GM21360 (cell line): ENCODE results near the gene PLD6.
"Not testable (repeated sequence)": the region's sequence is repeated elsewhere in the genome, so short reads cannot be mapped to it uniquely, and the experiment has no call there.

ENCODE experiments used
- ATAC-seq: cut with Tn5 transposase; IDR thresholded peaks from one replicate; pipeline ENCODE4 v1.9.1; 2021; ENCODE audit warnings: mild to moderate bottlenecking, moderate library complexity; ENCODE audit not compliant: unreplicated experiment

The PLD6 gene

DNA sequence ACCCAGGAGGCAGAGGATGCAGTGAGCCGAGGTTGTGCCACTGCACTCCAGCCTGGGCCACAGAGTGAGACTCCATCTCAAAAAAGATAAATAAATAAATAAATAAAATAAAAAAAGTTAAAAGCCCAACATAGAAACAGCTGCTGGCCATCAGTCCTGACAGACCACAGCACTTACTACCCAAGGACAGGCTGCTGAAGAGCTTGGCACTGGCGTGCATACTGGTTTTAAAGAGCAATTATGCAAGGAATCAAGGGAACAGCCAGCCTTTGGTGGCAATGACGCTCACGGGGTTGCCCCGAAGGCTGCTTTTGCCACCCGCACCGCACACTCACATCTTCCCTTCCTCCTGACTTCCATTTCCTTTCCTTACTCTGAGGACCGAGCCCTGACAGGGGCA lies 4.2 kb downstream of the PLD6 start:
- no peak for ATAC-seq

DNA sequence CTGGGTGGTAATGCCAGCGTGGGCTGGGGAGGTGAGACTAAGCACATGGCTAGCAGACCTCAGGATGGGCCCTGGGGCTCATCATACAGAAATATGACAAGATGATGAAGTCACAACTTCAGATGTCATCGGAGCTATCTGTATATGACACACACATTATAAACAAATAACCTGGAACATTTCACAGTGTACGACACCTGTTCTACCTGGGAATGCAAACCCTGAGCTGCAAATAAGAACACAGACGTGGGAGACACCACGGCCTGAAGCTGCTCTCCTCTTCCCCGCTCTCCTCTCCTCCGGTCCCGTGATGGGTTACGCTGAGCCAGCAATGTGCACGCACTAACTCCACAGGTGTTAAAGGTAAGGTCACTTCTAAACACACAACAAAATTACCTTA lies 4.9 kb downstream of the PLD6 start:
- no peak for ATAC-seq

DNA sequence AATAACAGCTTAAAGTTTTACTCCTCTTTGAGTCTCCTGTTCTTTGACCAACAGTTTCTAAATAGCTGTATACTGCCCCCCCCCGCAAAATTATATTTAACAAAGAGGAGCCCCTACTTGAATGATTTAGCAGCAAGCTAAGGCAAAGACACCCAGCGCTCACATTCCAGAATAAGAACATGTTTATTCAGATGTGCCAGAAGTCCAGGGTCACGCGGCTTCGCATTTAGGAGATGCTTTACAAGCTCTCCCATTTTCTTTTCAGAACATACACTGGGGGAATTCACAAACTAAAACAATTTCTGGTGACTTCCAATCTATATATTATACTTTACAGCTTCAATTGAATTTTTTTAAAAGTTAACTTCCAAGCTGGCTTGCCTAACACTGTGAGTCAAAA lies 5.3 kb downstream of the PLD6 start:
- ATAC-seq = no peak

DNA sequence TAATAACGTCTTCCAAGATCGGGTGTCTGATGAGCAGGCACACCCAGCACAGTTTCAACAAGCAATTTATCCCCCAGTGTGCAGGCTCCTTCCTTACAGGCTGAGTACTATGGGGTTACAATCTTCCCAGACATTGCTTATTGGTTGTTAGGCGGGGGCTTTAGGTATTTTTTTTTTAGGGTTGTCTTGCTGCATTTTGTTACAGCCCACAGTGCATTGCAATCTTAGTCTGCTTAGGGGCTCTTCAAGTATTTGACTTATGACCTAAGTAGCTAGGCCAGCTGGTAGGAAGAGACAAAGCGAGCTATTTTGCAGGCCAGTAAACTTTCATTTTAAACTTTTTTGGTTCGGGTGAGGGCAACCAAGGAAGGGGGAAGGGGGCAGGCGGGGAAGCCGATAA lies 5.8 kb downstream of the PLD6 start:
- ATAC-seq = no peak

DNA sequence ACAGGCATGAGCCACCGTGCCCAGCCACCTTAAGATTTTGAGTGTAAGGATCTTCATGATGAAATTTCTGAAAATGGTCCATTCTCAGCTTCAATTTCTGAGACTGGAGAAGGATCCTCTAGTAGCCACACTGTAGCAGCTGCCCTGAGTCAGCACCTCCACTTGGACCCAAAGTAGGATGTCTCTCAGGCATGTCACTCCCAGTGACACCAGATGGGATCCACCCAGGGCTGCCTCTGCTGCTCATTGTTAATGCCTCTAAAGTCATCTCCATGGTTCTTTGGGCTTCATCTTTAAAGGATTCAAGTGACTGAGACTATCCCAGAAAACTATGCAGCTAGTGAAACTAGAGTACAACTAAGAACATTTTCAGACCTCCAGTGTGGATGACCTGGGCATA lies 7.9 kb downstream of the PLD6 start:
- ATAC-seq = no peak

DNA sequence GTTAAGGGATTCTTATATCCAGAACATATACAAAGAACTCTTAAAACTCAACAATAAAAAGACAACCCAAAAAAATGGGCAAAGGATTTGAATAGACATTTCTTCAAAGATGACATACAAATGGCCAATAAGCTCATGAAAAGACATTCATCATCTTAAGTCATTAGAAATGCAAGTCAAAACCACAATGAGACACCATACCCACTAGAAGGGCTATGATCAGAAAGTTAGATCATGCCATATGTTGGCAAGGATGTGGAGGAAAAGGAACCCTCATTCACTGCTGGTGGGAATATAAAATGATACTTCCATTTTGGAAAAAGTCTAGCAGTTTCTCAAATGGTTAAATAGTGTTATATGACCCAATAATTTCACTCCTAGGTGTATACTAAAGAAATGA lies 9.4 kb downstream of the PLD6 start:
- no peak for ATAC-seq

DNA sequence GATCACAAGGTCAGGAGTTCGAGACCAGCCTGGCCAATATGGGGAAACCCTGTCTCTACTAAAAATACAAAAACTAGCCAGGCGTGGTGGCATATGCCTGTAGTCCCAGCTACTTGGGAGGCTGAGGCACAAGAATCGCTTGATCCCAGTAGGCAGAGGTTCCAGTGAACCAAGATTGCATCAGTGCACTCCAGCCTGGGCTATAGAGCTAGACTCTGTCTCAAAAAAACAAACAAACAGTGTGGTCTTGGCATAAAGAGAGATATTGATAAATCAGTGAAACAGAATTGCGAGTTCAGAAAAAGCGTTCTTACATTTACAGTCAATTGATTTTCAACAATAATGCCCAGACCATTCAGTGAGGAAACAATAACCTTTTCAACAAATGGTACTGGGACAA lies 10.7 kb downstream of the PLD6 start:
- ATAC-seq = not testable (repeated sequence)

DNA sequence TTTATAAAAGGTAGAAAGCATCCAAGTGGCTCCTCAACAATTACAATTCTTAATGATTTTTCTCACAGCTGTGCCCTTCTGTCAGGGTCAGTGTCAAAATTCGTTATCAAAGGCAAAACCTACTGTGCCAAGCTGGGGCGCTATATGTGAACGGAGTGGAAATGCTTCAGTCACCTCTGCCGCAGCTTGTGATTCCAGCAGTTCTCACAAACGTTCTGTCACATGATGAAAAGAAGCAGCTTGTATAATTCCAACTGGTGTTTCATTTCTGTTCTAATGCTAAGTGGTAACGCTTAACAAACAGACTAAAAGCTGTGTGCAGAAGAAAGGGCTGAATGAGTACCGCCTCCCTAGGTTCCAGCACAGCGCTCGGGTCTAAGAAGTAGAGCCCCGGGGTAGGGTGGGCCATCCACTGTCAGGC lies 14.2 kb downstream of the PLD6 start:
- no peak for ATAC-seq

DNA sequence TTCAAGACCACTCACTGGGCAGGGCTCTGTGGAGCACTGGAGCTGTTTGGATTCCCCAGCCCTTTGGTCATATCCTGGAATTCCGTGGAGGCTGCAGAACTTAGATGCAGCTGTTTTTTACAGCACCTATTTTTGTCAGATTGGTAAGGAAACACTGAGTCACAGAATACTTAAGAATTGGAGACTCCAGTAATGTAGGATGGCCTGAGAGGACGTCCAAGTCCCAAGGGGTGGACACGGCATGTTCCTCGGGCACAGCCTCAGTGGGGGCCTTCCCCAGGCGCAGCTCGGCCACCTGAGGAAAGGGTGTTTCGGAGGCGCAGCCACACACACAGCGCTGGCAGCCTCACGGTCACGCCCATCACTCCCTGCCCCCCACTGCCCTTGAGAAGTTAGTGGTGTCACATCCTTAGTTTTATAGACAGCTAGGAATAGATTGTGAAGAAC lies 14.8 kb downstream of the PLD6 start:
- no peak for ATAC-seq

DNA sequence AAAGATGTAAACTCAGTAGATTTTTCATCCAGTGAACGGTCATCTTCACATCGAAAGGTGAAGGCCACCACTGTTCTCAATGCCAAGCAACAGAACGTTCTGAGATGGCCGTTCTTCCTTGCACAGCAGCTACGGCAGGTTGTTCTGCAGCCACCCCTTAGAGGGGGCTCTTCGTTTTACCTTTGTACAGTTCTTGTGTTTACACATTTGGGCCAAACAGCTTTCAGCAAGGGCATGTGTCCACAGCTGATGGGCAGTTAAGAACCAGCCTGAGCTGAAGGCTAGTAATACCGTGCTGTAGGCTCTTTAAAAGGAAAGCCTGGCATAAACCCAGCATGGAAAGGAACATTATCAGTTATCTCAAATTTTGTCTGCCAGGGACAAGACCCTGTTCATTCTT lies 15.9 kb downstream of the PLD6 start:
- no peak for ATAC-seq

DNA sequence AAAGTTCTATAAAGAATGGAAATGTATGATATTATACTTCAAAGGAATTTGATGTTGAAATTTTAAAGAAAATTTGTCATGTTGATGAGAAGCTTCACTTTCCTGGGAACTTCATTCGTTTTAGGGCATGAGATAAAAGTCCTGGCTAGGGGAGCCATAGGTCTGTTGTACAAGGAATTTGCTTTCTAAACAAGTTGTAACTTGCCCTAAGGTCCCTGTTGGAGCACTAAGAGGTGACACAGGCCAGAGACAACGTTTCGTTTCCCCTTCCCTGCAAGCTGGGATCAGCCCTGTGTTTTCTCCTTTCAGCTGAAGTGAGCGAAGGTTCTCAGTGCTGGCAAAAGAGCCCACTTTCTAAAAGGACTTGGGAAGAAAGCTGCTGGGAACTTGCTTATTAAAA lies 16.6 kb downstream of the PLD6 start:
- ATAC-seq = no peak

DNA sequence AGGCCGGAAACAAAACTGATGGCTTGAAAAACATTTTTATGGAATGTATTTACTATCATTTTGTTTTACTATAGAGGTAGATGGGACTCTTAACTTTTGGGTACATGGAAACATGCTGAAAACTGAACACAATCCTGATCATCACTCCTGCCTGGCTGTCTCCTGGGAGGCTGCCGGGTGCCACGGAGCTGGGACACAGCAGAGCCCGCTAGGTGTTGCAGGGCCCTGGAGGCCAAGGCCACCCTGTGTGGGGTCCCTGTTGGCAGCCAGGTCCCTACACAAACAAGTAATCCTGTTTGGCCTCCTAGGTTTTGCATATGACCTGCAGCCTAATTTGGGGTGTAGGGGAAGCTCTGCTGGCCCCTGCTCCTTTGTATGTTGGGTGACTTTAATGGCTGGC lies 17.5 kb downstream of the PLD6 start:
- ATAC-seq = no peak

DNA sequence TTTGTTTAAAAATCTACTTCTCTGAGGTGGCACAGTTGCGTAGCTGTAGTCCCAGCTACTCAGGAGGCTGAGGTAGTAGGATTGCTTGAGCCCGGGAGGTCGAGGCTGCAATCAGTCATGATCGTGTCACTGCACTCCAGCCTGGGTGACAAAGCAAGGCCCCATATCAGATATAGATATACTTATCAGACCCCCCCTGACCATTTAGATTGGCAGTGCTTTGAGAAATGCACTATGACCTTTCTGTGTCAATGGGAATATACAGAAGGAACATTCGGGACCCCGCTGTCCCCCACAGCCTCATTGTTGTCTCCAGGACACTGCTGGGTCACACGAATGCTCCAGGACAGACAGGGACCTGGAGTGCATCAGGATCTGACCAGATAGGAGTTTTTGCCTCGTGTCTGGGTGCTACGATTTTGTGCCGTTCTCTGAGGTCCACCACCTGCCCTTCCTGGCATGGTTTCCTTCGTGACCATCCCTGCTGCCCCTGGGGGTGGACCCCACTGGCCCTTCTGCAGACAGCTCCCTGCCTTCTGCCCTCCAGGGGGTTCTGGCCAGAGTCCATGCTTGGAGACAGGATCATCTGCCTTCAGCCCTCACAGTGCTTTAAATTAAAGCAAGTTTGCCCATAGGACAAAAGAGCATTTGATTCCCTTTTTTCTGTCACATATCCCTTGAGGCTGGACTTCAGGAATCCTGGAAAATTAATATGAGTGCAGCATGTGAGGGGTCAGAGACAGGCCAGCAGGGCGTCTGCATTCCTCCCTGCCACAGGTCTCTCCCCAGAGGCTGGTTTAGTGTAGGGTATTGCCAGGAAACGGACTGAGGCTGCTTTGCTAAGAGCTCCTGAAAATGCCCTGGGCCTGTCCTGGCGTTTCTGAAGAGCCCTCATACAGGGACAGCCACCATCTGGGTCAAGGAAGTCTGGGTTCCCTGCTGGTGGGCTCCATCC lies 19.3 kb downstream of the PLD6 start:
- ATAC-seq = no peak

DNA sequence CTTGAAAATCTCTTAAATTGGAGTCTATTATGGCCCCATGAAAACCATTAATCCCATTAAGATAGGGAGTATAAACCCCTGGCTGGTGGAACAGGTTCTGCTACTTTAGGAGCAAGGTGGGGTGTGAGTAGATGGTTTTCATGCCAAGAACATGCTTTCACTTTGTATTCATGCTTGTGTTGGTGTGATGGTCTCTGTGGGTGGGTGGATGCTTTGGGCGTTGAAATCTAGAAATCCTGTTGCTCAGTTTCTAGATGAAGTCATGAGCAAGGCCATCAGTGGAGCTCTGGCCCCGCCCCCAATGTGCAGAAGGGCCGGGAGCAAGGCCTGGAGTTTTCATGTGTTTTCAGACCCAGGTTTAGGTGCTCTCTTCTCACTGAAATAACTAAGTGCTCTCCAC lies 20.1 kb downstream of the PLD6 start:
- peak; percentile 54 for ATAC-seq

DNA sequence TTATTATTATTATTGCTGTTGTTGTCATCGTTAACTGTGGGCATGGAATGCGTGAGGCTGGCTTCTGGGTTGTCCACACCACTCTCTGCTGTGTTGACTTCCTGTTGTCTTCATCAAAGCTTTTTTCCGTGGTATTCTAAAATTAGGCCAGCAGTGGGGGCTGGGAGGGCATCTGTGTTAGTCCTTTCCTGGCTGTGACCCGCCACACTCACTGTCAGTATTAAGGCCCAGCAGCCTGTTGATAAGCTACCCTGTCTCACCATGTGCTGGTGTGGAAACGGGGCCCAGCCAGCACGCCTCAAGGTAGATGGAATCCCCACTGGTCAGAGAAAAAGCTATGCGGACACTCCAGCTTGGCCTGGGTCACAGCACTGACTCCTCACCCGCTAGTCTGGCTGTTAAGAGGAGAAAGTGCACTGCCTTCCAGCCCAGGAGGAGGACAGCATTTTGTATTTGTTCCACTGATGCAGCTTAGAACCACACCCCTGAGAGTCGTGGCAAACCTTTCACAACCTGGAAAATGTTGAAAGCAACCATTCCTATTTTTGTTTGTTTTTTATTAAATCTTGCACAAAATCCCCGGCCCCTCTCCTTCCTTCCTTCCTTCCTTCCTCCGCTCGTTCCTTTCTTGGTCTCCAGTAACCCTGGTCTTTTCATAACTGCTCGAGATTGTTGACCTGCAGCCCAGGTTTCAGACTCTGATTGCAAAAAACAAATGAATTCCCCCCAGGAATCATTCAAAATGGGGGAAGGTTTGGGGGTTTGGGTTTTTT lies 21.0 kb downstream of the PLD6 start:
- ATAC-seq = not testable (repeated sequence)

DNA sequence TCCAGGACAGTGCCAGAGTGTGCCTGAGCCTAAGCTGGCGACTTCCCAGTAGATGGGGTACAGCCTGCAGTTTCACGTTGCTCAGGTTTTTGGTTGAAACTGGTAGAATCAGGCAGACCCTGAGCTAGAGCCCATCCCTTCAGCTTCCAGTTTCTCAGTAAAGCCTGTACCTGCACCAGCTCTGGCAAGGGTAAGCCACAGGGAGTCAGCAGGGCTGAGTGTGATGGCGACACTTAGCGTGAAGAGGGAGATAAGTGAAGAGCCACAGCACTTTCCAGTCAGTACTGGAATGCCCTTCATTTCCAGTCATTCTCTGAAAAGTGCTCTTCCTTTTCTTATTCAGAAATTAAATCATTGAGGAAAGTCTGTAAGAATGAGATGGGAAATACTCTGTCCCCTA lies 22.4 kb downstream of the PLD6 start:
- ATAC-seq = no peak

DNA sequence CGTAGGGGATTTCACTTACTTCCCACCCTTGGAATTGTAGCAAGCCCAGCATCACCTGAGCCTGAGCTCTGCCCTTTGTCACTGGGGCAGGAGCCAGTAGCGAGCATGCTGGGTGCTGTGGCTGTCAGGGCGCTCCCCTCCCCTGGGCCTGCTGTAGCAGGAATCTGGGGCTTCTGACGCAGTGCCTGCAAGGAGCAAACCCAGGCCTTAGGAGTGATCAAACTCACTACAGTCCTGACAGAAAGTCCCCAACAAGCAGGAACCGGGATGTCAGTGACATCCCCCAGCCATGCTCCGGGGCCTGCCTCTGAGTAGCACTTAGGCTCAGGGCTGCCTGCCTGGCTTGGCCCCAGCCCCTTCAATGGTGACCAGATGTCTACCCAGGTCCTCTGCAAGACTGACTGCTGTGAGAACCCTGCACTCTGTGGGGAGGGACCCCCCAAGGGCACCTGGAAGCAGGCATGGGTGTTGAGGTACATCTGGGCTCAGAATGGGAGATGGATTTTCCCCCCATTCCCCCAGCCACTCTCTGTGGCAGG lies 23.5 kb downstream of the PLD6 start:
- no peak for ATAC-seq

DNA sequence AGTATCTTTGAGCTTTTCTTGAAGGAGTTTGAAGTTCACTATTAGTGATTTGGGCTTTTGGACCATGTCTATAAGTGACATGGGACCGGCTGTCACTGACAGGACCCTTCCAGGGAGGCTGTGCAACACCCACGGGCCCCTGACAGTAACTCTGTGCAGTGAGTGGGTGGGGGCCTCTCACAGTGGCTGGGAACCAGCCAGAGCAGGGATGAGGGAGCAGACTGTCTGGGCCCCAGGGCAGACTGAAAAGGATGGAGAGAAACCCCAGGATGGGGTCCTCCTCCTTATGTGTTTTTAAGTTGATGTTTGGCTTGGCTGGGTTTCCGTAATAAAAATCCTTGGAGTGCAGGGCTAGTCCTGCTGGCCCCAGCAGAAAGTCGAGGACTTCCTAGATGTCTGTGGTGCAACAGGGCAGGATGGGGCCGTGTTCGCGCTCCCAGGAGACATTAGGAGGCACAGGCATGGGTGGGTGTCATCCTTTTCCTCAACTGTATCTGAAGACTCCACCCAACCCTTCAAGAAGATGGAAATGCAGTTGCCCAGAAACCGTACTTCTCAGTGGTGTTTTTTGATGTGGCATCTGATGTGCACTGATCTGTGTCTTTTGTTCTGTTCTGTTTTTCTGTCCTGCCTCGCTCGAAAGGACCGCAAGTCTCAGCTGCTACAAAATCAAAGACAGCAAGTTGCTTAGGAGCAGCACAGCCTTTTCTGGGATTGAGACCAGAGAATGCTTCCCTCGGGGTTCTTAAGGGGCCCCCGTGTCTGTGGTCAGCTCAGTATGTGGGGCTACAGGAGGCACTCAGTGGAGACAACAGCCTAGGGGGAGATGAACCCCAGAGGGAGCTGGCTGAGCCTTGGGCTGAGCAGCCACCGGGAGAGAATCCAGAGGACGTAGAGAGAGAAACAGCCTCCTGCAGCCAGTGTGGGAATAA lies 24.2 kb downstream of the PLD6 start:
- ATAC-seq = no peak

DNA sequence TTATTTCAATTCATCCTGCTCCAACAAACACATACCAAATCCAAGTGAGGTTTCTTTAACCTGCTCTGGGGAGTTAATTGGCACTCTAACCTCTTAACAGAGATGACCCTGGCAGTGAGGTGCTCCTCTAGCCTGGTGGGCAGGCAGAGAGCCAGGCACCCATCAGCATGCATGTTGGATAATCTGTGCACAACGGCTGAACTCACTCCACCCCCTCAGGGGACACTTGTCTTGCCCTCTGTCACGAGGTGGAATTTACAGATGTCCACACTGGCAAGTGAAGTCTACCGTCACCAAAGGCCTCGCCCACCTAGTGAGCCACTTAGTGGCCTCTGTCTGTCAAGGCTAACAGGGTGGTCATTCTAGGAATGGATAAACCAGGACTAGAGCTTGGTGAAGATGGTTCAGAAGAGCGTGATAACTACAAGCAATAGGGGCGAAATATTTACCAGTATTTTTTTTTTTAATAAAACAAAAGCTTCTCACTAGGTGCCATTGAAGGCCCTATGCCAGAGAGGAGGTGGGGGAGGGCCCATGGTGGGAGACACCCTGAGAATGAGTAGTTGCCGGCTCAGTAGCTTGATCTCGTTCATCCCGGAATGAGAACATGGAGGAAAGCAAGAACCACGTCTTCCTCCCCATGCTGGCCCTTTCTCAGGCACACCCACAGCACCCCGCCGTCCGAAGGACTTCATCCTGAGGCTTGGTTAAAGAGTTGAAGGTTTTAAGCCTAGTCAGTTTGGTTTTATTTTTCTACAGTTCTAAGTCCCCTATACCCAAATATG lies 25.2 kb downstream of the PLD6 start:
- no peak for ATAC-seq

DNA sequence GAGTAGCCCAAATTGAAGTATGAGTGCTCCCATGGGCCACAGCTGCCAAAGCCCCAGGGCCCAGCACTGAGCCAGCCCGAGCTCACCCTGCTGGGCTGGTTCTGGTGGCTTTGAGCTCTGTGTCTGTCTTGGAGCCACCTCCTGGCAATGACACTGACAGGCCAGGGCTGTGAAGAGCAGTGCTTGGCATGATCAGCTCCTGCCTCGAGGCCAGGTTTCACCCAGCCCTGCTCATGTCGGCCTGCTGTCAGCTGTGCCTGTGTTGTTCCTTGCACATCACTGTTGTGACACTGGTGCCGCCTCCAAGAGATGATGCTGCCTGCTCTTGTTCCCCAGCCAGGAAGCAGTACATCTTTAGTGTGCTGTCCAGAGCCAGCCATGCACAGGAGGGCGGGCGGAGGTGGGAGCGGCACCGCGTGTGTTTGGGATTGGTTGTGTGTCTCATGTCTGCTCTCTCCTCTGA lies 26.0 kb downstream of the PLD6 start:
- ATAC-seq = no peak
